Measurements from ENCODE around the gene KRTAP12-3. TPM values are rescaled to one million over a fixed set of nuclear protein-coding genes. Genes with fewer than 3 reads are reported as not detected.

The KRTAP12-3 gene
- total and polyA plus RNA-seq, 8 donors: not detected

- intact Hi-C loops (cut with DNase I): no loop called here
- Histone ChIP-seq H3K4me3 (no peak overlapping the region), H3K36me3 (no peaks in the 10 kb centered on the region), H3K4me1 (no peaks in the 10 kb centered on the region), H3K9me3 (no peaks in the 10 kb centered on the region), H3K27me3 (no peaks in the 10 kb centered on the region), H3K27ac (no peak overlapping the region)
- FAIRE-seq: no peak
- 63 to 69% methylated on average over 16 to 18 of the region's 18 CpGs for WGBS, 2 donors
- TF ChIP-seq, protein P1, sequence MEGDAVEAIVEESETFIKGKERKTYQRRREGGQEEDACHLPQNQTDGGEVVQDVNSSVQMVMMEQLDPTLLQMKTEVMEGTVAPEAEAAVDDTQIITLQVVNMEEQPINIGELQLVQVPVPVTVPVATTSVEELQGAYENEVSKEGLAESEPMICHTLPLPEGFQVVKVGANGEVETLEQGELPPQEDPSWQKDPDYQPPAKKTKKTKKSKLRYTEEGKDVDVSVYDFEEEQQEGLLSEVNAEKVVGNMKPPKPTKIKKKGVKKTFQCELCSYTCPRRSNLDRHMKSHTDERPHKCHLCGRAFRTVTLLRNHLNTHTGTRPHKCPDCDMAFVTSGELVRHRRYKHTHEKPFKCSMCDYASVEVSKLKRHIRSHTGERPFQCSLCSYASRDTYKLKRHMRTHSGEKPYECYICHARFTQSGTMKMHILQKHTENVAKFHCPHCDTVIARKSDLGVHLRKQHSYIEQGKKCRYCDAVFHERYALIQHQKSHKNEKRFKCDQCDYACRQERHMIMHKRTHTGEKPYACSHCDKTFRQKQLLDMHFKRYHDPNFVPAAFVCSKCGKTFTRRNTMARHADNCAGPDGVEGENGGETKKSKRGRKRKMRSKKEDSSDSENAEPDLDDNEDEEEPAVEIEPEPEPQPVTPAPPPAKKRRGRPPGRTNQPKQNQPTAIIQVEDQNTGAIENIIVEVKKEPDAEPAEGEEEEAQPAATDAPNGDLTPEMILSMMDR (IDR thresholded peaks at IDR 0.05): no peak
- no peak for ATAC-seq
- no peak for DNase-seq
Observed at GRCh38 chr21:44628707-44629391, 28.9 kb upstream of the KRTAP12-3 start.

- intact Hi-C loops (cut with DNase I): no loop called here
- H3K4me1 ChIP-seq: no peaks in the 10 kb centered on the region
- ATAC-seq: no peak
Observed at GRCh38 chr21:44630440-44630839, 27.3 kb upstream of the KRTAP12-3 start.

GRCh38 chr21:44632067-44632466, 25.7 kb upstream of the KRTAP12-3 start:
- no peaks in the 10 kb centered on the region for H3K36me3 ChIP-seq
- DNase-seq: no peak
- no peaks in the 10 kb centered on the region for H3K4me1 ChIP-seq
- H3K9me3 ChIP-seq: no peaks in the 10 kb centered on the region
- no peak overlapping the region for H3K4me3 ChIP-seq
- H3K27ac ChIP-seq: no peak overlapping the region
- no peak for FAIRE-seq
- TF ChIP-seq, protein P1 (IDR thresholded peaks at IDR 0.05): no peak
- H3K27me3 ChIP-seq: no peaks in the 10 kb centered on the region
- 57 to 80% methylated on average over 1 of the region's 1 CpG for WGBS, 2 donors
- no peak for ATAC-seq
- intact Hi-C loops (cut with DNase I): no loop called here

More at GRCh38 chr21:44630440-44630839, 27.3 kb upstream of the KRTAP12-3 start:
- TF ChIP-seq, protein P1 (IDR thresholded peaks at IDR 0.05): no peak
- WGBS, 2 donors: 77 to 80% methylated on average over 2 of the region's 2 CpGs
- FAIRE-seq (no peak), DNase-seq (no peak)
- Histone ChIP-seq H3K9me3 (no peaks in the 10 kb centered on the region), H3K36me3 (no peaks in the 10 kb centered on the region), H3K27me3 (no peaks in the 10 kb centered on the region), H3K27ac (no peak overlapping the region), H3K4me3 (no peak overlapping the region)

DNA sequence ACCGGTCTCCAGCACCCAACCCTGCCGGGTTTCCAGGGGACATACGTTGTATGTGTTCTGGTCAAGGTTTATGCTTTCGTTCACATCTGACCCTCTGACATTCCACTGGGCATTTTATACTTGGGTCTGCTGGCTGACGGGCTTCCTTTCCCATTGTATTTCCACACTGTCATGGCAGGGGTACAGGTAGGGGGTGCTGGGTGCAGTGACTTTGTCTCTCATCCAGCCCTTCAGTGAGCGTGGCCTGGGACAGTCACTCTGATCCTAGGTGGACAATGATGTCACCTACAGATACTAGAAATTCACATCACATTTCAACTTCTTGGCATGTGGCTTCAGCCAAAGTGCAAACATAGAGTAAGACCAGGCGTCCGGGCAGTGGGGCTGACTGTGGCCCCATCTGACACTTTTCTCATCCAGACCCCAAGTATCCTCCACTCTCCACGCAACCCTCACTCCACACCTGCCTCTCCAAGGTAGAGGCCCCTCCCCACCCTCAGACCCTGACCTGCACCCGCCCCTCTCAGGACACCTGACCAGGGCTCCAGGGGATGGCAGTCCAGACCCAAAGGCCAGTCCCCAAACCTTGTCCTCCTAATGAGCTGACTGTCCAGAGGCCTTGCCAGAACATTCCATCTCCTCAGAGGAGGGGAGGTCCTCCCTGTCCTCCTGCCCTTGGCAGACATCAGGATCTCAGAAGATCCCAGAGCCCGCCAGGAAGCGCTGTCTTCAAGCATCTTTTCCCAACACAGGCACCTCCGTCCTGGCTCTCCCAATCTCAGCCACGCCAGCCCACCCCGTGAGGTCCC, 21.3 kb upstream of the KRTAP12-3 start:
- no peaks in the 10 kb centered on the region for H3K36me3 ChIP-seq
- ATAC-seq: no peak
- H3K9me3 ChIP-seq: no peaks in the 10 kb centered on the region
- 56 to 71% methylated on average over 15 of the region's 15 CpGs for WGBS, 2 donors
- FAIRE-seq: no peak
- no peaks in the 10 kb centered on the region for H3K27me3 ChIP-seq
- intact Hi-C loops (cut with DNase I): no loop called here
- H3K4me1 ChIP-seq: no peaks in the 10 kb centered on the region
- no peak overlapping the region for H3K4me3 ChIP-seq
- no peak overlapping the region for H3K27ac ChIP-seq
- TF ChIP-seq, protein P1 (IDR thresholded peaks at IDR 0.05): no peak
- DNase-seq: no peak
